ENCODE results near the gene RAB31.

Gene RAB31

DNA sequence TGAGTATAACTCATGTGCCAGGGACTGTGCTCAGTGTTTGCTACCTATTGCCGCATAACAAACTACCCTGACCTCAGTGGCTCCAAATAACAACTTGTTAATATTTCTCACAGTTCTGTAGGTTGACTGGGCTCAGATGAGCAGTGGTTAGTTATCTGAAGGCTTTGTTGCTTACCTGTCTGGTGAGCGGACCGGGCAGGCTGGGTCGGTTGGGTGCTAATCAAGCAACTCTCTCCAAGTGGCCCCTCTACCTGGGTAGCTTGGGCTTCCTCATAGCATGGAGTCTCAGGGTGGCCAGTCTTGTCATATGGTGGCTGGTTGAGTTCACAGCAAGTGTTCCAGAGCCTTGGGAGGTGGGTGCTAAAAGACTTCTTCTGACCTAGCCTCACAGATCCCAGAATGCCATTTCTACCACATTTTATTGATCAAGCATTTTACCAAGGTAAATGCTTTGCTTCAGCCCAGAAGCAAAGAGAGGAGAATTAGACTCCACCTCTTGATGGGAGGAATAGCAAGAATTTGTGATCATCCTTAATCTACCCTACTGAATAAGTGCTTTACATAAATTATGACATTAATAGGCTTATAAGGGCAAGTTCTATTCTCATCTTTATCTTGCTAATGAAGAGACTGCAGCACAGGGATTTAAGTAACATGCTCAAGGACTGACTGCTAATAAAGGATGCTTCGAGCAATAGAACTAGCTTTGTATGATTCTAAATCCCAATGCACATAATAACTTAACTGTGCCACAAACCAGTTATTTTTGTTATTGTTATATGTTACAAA is 16.9 kb downstream of the RAB31 start:
- DNase-seq (ENCODE audit: extremely low read depth, low read depth): no peak
- TF ChIP-seq, protein P1, sequence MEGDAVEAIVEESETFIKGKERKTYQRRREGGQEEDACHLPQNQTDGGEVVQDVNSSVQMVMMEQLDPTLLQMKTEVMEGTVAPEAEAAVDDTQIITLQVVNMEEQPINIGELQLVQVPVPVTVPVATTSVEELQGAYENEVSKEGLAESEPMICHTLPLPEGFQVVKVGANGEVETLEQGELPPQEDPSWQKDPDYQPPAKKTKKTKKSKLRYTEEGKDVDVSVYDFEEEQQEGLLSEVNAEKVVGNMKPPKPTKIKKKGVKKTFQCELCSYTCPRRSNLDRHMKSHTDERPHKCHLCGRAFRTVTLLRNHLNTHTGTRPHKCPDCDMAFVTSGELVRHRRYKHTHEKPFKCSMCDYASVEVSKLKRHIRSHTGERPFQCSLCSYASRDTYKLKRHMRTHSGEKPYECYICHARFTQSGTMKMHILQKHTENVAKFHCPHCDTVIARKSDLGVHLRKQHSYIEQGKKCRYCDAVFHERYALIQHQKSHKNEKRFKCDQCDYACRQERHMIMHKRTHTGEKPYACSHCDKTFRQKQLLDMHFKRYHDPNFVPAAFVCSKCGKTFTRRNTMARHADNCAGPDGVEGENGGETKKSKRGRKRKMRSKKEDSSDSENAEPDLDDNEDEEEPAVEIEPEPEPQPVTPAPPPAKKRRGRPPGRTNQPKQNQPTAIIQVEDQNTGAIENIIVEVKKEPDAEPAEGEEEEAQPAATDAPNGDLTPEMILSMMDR (IDR thresholded peaks at IDR 0.05; ENCODE audit: low read depth, low read length): no peak

DNA sequence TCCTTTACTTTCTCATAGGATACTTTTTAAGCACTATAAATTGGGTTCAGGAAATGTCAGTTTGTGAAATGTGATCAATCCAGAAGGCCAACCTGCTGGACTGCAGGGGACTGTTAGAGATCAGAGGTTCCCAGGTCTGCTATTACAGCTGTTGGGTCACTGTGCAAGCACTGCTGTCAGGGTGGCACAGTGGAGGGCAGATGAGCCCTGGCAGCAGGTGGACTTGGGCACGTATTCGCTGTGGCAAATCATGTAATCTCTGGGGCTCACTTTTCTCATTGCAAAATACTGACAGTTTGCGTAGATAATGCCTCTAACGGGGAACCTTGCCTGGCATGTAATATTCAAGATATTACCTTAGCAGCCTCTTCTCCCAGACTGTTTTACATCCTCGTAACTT is 18.1 kb downstream of the RAB31 start:
- DNase-seq (ENCODE audit: extremely low read depth, low read depth): no peak
- TF ChIP-seq, protein P1 (IDR thresholded peaks at IDR 0.05; ENCODE audit: low read depth, low read length): no peak

DNA sequence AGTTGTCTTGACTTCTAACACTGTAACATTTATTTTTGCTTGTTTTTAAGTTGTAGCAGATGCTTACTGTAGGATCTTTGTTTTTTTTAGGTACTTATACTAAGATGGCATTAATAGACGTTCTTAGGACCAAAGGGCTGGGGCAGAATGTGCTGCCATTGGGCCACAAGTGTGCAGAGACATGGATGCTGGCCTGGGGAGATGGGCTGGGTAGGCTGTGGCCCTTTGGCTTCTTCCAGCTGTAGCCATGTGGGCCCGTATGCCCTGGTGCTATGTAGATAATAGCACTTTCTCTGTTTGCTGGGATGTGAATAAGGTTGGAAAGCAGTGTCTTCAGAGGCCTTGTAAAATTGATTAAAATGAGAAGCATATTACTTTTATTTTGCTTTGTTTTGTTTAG is 18.8 kb downstream of the RAB31 start:
- DNase-seq (ENCODE audit: extremely low read depth, low read depth): no peak
- TF ChIP-seq, protein P1 (IDR thresholded peaks at IDR 0.05; ENCODE audit: low read depth, low read length): no peak

DNA sequence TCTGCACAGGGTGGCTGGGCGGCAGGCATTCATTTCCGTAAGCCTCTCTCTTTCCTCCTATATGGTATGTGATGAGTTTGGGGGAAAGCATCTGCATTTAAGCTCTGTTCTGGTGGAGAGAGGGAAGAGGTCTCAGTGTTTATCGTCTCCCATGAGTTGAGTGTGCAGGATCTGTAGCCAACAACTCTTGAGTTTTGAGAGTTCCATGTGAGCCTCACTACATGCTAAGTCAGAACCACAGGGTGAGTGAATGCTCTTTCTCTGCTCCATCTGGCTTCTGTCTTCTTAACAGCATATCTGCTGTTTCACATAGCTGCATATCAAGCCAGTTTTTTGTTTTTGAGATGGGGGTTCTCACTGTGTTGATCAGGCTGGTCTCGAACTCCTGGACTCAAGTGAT is 22.7 kb downstream of the RAB31 start:
- TF ChIP-seq, protein P1 (IDR thresholded peaks at IDR 0.05; ENCODE audit: low read depth, low read length): no peak
- DNase-seq (ENCODE audit: extremely low read depth, low read depth): no peak

DNA sequence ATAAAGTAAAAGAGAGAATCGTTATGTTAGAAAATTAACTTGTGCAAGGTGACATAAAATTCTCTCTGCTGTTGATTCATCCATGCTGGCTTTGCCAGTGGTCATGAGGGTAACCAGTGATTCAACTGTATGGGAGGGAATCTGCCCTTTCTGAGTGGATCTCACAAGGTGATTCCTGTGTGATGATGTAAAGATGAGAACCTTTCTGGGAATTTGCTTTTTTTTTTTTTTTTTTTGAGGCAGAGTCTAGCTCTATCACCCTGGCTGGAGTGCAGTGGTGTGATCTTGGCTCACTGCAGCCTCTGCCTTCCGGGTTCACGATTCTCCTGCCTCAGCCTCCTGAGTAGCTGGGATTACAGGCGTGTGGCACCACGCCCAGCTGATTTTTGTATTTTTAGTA is 23.3 kb downstream of the RAB31 start:
- TF ChIP-seq, protein P1 (IDR thresholded peaks at IDR 0.05; ENCODE audit: low read depth, low read length): no peak
- DNase-seq (ENCODE audit: extremely low read depth, low read depth): no peak

DNA sequence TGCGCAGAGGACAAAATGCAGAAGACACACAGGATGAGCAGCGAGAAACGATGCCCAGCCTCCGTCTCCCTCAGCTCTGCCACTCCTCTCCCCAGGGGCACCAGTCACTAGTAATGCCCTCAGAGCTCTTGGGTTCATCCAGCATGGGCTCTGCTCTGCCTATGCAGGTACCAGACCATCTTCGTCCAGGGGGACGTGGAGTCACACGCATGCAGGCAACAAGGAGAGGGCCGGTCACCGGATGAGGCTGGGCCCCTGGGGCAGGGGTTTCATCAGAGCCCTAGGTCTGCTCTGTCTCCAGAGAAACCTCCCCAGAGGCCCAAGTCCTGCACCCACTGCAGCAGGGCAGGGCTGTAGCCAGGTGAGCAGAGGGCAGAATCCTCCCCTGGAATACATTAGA is 23.9 kb downstream of the RAB31 start:
- TF ChIP-seq, protein P1 (IDR thresholded peaks at IDR 0.05; ENCODE audit: low read depth, low read length): no peak
- DNase-seq (ENCODE audit: extremely low read depth, low read depth): no peak

DNA sequence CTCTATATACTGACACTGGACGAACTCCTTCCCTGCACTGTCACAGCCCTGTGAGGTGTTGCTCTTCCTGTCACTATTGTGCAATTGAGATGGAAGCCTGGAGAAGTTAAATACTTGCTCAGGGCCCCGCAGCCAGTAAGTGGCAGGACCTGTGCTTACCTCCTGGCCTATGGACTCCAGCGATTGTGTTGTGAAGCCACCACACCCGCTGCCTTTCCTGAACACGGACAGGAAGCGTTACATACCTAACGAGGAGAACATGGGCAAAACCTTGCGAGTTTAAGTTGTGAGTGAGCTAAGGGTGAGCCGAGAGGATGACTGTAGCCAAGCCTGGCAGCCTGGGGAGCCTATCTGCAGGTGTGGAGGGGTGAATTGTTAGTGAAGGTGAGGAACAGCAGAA is 26.1 kb downstream of the RAB31 start:
- DNase-seq (ENCODE audit: extremely low read depth, low read depth): no peak
- TF ChIP-seq, protein P1 (IDR thresholded peaks at IDR 0.05; ENCODE audit: low read depth, low read length): no peak

Measured in AG09319 (cell line).